Uterus (tissue), 2 donors: Measurements from ENCODE around the gene RPL11.

Experiments used
- CTCF ChIP-seq, 4 experiments: fragments of 200-600 bp in 2 of 4; fragments of 450-650 bp in 2 of 4; sonication (generic) in 2 of 4; IDR thresholded peaks; one replicate each; pipeline ENCODE4 v1.5.1; 2016 to 2019; ENCODE audit warnings: antibody characterized with exemption in 4 of 4, mild to moderate bottlenecking in 2 of 4, moderate library complexity in 1 of 4
- POLR2A ChIP-seq, 2 donors: fragments of 450-650 bp; IDR thresholded peaks; one replicate each; pipeline ENCODE4 v1.6.1; 2016; ENCODE audit warnings: antibody characterized with exemption in 2 of 2, mild to moderate bottlenecking in 1 of 2, moderate library complexity in 1 of 2

- TF ChIP-seq POLR2A (IDR thresholded peaks at IDR 0.05) (no peak), CTCF (IDR thresholded peaks at IDR 0.05) (no peak)
Measured at GRCh38 chr1:23720256-23720995, 28.8 kb downstream of the RPL11 start.
